ENCODE data around the gene ZIC5. TPM values are rescaled to one million over a fixed set of nuclear protein-coding genes. Genes with fewer than 3 reads are reported as not detected.

Gene ZIC5
- total and polyA plus RNA-seq, 2 of the 13 experiments (the other 11 are each of a cell fraction or from before 2014, with no cell fraction given), result 0.02 to 0.07 TPM

DNA sequence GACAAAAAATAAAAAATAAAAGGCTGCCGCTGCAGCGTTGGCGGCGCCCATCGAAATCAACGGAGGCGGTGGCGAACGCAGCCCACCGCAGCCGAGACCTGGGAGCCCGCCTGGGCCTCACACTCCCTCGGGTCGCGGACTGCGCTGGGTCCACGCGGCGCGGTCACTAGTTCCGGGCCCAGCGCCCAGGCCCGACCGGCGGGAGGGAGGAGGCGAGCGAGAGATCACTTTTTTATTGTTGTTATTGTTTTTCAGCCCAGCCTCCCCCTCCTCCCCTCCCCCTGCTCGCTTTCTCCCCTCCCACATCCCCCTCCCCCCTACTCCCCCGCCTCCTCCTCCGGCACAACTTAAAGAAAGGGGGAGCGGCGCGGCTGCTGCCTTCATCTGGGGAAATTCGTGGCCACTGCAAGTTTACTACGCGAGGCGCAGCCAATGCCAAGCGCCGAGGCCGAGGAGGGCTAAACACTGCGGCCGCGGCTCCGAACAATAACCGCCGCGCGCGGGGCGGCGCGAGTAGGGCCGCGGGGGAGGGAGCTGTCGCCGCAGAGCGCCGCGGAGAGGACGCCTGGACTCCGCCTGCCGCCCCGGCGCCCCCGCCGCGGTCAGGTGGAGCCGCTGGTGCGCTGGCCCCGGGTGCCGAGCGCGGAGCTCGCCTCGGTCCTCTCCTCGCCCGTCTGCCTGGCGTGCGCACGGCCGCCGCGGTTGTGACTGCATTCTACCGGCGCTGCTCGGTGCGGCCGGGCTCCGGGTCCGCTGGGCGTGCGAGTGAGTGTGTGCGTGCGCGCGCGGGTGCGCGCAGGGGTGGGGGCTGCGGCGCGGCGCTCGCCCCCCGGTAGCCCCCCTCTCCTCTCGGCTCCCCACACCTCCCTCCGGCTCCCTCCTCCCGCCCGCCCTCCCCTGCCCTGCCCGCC is 9.5 kb upstream of the ZIC5 start (continued):
- no peak for TF ChIP-seq ZNF354B (CRISPR knock-in tag; IDR thresholded peaks at IDR 0.05)
- TF ChIP-seq FOSL1 (CRISPR knock-in tag; IDR thresholded peaks at IDR 0.05; ENCODE audit: borderline replicate concordance), result no peak
- 0 out of 2 replicates have a peak, but pooled peaks have one; percentile 20 for TF ChIP-seq ZNF777 (CRISPR knock-in tag; IDR thresholded peaks at IDR 0.05)
- no peak for TF ChIP-seq MBD4 (IDR thresholded peaks at IDR 0.05; ENCODE audit: borderline replicate concordance, low read length)
- TF ChIP-seq NCOA1 (CRISPR knock-in tag; IDR thresholded peaks at IDR 0.05), result no peak
- no peak for TF ChIP-seq SMARCE1 (IDR thresholded peaks at IDR 0.05; ENCODE audit: borderline replicate concordance)
- no peak for TF ChIP-seq ZNF441 (CRISPR knock-in tag; IDR thresholded peaks at IDR 0.05; ENCODE audit: borderline replicate concordance)
- TF ChIP-seq, protein P1, sequence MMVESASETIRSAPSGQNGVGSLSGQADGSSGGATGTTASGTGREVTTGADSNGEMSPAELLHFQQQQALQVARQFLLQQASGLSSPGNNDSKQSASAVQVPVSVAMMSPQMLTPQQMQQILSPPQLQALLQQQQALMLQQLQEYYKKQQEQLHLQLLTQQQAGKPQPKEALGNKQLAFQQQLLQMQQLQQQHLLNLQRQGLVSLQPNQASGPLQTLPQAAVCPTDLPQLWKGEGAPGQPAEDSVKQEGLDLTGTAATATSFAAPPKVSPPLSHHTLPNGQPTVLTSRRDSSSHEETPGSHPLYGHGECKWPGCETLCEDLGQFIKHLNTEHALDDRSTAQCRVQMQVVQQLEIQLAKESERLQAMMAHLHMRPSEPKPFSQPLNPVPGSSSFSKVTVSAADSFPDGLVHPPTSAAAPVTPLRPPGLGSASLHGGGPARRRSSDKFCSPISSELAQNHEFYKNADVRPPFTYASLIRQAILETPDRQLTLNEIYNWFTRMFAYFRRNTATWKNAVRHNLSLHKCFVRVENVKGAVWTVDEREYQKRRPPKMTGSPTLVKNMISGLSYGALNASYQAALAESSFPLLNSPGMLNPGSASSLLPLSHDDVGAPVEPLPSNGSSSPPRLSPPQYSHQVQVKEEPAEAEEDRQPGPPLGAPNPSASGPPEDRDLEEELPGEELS (CRISPR knock-in tag; IDR thresholded peaks at IDR 0.05), result no peak
- TF ChIP-seq, protein P2, sequence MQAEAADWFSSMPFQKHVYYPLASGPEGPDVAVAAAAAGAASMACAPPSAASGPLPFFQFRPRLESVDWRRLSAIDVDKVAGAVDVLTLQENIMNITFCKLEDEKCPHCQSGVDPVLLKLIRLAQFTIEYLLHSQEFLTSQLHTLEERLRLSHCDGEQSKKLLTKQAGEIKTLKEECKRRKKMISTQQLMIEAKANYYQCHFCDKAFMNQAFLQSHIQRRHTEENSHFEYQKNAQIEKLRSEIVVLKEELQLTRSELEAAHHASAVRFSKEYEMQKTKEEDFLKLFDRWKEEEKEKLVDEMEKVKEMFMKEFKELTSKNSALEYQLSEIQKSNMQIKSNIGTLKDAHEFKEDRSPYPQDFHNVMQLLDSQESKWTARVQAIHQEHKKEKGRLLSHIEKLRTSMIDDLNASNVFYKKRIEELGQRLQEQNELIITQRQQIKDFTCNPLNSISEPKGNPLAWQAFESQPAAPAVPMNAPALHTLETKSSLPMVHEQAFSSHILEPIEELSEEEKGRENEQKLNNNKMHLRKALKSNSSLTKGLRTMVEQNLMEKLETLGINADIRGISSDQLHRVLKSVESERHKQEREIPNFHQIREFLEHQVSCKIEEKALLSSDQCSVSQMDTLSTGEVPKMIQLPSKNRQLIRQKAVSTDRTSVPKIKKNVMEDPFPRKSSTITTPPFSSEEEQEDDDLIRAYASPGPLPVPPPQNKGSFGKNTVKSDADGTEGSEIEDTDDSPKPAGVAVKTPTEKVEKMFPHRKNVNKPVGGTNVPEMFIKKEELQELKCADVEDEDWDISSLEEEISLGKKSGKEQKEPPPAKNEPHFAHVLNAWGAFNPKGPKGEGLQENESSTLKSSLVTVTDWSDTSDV (CRISPR knock-in tag; IDR thresholded peaks at IDR 0.05), result no peak
- TF ChIP-seq, protein P3, sequence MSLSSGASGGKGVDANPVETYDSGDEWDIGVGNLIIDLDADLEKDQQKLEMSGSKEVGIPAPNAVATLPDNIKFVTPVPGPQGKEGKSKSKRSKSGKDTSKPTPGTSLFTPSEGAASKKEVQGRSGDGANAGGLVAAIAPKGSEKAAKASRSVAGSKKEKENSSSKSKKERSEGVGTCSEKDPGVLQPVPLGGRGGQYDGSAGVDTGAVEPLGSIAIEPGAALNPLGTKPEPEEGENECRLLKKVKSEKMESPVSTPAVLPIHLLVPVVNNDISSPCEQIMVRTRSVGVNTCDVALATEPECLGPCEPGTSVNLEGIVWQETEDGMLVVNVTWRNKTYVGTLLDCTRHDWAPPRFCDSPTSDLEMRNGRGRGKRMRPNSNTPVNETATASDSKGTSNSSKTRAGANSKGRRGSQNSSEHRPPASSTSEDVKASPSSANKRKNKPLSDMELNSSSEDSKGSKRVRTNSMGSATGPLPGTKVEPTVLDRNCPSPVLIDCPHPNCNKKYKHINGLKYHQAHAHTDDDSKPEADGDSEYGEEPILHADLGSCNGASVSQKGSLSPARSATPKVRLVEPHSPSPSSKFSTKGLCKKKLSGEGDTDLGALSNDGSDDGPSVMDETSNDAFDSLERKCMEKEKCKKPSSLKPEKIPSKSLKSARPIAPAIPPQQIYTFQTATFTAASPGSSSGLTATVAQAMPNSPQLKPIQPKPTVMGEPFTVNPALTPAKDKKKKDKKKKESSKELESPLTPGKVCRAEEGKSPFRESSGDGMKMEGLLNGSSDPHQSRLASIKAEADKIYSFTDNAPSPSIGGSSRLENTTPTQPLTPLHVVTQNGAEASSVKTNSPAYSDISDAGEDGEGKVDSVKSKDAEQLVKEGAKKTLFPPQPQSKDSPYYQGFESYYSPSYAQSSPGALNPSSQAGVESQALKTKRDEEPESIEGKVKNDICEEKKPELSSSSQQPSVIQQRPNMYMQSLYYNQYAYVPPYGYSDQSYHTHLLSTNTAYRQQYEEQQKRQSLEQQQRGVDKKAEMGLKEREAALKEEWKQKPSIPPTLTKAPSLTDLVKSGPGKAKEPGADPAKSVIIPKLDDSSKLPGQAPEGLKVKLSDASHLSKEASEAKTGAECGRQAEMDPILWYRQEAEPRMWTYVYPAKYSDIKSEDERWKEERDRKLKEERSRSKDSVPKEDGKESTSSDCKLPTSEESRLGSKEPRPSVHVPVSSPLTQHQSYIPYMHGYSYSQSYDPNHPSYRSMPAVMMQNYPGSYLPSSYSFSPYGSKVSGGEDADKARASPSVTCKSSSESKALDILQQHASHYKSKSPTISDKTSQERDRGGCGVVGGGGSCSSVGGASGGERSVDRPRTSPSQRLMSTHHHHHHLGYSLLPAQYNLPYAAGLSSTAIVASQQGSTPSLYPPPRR (CRISPR knock-in tag; IDR thresholded peaks at IDR 0.05; ENCODE audit: borderline replicate concordance), result no peak
- TF ChIP-seq, protein P4, sequence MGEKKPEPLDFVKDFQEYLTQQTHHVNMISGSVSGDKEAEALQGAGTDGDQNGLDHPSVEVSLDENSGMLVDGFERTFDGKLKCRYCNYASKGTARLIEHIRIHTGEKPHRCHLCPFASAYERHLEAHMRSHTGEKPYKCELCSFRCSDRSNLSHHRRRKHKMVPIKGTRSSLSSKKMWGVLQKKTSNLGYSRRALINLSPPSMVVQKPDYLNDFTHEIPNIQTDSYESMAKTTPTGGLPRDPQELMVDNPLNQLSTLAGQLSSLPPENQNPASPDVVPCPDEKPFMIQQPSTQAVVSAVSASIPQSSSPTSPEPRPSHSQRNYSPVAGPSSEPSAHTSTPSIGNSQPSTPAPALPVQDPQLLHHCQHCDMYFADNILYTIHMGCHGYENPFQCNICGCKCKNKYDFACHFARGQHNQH (CRISPR knock-in tag; IDR thresholded peaks at IDR 0.05), result no peak
- TF ChIP-seq ZNF709 (CRISPR knock-in tag; IDR thresholded peaks at IDR 0.05), result 0 out of 2 replicates have a peak, but pooled peaks have one; percentile 47
- TF ChIP-seq SATB2 (CRISPR knock-in tag; IDR thresholded peaks at IDR 0.05), result no peak
- TF ChIP-seq, protein P5, sequence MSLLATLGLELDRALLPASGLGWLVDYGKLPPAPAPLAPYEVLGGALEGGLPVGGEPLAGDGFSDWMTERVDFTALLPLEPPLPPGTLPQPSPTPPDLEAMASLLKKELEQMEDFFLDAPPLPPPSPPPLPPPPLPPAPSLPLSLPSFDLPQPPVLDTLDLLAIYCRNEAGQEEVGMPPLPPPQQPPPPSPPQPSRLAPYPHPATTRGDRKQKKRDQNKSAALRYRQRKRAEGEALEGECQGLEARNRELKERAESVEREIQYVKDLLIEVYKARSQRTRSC (CRISPR knock-in tag; IDR thresholded peaks at IDR 0.05; ENCODE audit: low read depth), result no peak
- no peak for TF ChIP-seq SRSF1 (optimal IDR thresholded peaks at IDR 0.05; ENCODE audit: low read depth, low read length)
- TF ChIP-seq SUZ12 (IDR thresholded peaks at IDR 0.05; ENCODE audit: low read depth, low read length), result no peak
- peak; percentile 74 for TF ChIP-seq ZSCAN25 (CRISPR knock-in tag; IDR thresholded peaks at IDR 0.05)
- TF ChIP-seq ZNF33B (CRISPR knock-in tag; IDR thresholded peaks at IDR 0.05), result no peak
